ENCODE results near the gene DGCR8.
"Not testable (repeated sequence)": the region's sequence is repeated elsewhere in the genome, so short reads cannot be mapped to it uniquely, and the experiment has no call there.

The DGCR8 gene

GRCh38 chr22:20156611-20157429 is 76.8 kb downstream of the DGCR8 start:
- peak; percentile 68 to 93 (median 82) for DNase-seq

DNA sequence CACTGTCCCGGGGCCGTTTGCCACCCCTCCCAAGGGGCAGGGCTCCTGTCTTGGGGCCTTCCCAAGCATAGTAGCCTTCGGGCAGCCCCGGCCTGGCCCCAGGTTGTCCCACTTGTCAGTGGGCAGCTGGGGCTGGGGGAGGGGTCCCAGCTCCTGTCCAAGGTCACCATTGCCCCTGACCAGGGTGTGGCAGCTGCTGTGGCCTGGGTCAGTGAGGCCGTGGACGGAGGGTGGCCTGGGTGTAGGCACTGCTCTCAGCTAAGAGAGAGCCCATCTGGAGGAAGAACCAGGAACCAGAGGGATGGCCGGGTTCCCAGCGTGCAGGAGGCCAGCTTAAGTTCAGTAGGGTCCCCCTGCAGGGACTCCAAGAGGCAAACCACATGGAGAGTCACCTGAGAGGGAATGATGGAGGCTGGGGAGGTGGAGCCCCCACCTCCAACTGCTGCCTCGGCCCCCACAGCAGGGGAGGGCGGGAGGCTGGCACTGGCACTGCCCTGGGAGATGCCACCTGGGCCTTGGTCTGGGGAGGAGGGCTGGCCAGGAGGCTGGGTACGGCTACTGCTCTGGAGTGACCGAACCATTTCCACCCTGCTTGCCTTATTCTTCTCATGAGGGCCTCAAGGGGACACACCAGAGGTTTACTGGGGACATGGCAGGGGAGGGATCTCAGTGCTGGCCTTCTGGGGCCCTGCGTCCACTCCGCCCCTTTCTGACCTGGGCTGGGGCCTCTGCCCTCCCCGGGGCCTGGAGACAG is 77.6 kb downstream of the DGCR8 start:
- DNase-seq, result no peak

- DNase-seq, result no peak
Observed at GRCh38 chr22:20158391-20159036, 78.5 kb downstream of the DGCR8 start.

- no peak for DNase-seq
Observed at GRCh38 chr22:20159076-20159475, 79.0 kb downstream of the DGCR8 start.

DNA sequence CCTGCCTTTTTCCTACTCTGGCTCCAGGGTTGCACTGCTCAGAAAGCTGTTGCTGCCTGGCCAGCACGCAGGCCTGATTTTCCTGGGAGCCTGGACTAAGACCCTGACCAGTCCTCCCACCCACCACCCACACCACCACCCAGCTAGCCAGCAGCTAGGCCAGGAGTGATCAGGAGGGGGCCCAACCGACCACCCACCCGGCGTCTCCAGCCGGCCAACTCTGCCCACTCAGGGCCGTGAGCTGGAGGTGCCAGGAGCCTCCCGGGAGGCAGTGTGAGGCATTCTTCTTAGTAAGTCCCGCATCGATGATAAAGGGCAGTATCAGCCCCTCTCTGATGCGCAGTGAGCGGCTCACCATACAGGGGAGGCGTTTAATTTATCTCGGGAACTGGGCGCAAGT is 79.5 kb downstream of the DGCR8 start:
- not testable (repeated sequence) for DNase-seq

GRCh38 chr22:20160041-20160440 is 80.0 kb downstream of the DGCR8 start:
- DNase-seq, result no peak
